Mesendoderm (in vitro differentiated cells): ENCODE data around the gene USPL1.
A peak's percentile ranks its signal among the peaks of the same experiment; 100 is the strongest.

Source experiments
- DNase-seq: peaks from one replicate; pipeline ENCODE4 v3.0.0; 2013
- H2AK5ac ChIP-seq: 2 replicates; pipeline ENCODE4 v1.6.1; 2013; ENCODE audit warnings: low read length, inconsistent platforms
- H2BK120ac ChIP-seq: 2 replicates; pipeline ENCODE4 v1.6.1; 2013; ENCODE audit warnings: low read depth, mild to moderate bottlenecking, low read length, moderate library complexity, mixed read lengths
- H2BK15ac ChIP-seq: replicated peaks from 2 replicates; pipeline ENCODE4 v1.6.1; 2013; ENCODE audit warnings: low read depth, mild to moderate bottlenecking, moderate library complexity
- H2BK5ac ChIP-seq: 2 replicates; pipeline ENCODE4 v1.6.1; 2013; ENCODE audit warnings: low read length, inconsistent platforms
- H3K18ac ChIP-seq: 2 replicates; pipeline ENCODE4 v1.6.1; 2013; ENCODE audit warnings: mild to moderate bottlenecking, low read length, mixed read lengths
- H3K23ac ChIP-seq: one replicate; pipeline ENCODE4 v1.6.1; 2013; ENCODE audit warnings: low read length
- H3K27ac ChIP-seq: 2 replicates; pipeline ENCODE4 v1.5.1; 2013; ENCODE audit warnings: low read depth, mild to moderate bottlenecking, inconsistent platforms, low read length, moderate library complexity
- H3K27me3 ChIP-seq: 2 replicates; pipeline ENCODE4 v1.6.1; 2013; ENCODE audit warnings: low read length, control low read depth, mild to moderate bottlenecking, inconsistent platforms; ENCODE audit not compliant: insufficient read depth, poor library complexity
- H3K36me3 ChIP-seq: 2 replicates; pipeline ENCODE4 v1.6.1; 2013; ENCODE audit warnings: low read length, inconsistent platforms; ENCODE audit not compliant: control insufficient read depth, insufficient read depth
- H3K4ac ChIP-seq: one replicate; pipeline ENCODE4 v1.6.1; 2013; ENCODE audit warnings: low read depth, mild to moderate bottlenecking, low read length, moderate library complexity
- H3K4me1 ChIP-seq: 2 replicates; pipeline ENCODE4 v1.6.1; 2013; ENCODE audit warnings: low read depth, low read length, inconsistent platforms; ENCODE audit not compliant: control insufficient read depth
- H3K4me2 ChIP-seq: 2 replicates; pipeline ENCODE4 v1.6.1; 2013; ENCODE audit warnings: low read length
- H3K4me3 ChIP-seq: 2 replicates; pipeline ENCODE4 v1.5.1; 2013; ENCODE audit warnings: mild to moderate bottlenecking, low read length
- H3K56ac ChIP-seq: one replicate; pipeline ENCODE4 v1.6.1; 2013; ENCODE audit warnings: low read length
- H3K79me1 ChIP-seq: 2 replicates; pipeline ENCODE4 v1.6.1; 2013; ENCODE audit warnings: low read length, inconsistent platforms
- H3K79me2 ChIP-seq: 2 replicates; pipeline ENCODE4 v1.6.1; 2013; ENCODE audit warnings: mild to moderate bottlenecking, low read length; ENCODE audit not compliant: control insufficient read depth, insufficient read depth
- H3K9ac ChIP-seq: 2 replicates; pipeline ENCODE4 v1.6.1; 2013; ENCODE audit warnings: low read length, inconsistent platforms
- H4K5ac ChIP-seq: one replicate; pipeline ENCODE4 v1.6.1; 2013; ENCODE audit warnings: low read length
- H4K8ac ChIP-seq: one replicate; pipeline ENCODE4 v1.6.1; 2013; ENCODE audit warnings: low read depth, mild to moderate bottlenecking, control low read depth, low read length, moderate library complexity
- WGBS: extraction: QIAGEN DNeasy Blood & Tissue Kit; methylation state at CpG from one replicate; pipeline ENCODE4 v1.1.7; 2013; ENCODE audit warnings: low lambda C conversion rate, missing lambda C conversion rate; ENCODE audit not compliant: insufficient coverage; ENCODE audit errors: extremely low coverage; 5-methylcytosine and 5-hydroxymethylcytosine counted together

Gene USPL1

DNA sequence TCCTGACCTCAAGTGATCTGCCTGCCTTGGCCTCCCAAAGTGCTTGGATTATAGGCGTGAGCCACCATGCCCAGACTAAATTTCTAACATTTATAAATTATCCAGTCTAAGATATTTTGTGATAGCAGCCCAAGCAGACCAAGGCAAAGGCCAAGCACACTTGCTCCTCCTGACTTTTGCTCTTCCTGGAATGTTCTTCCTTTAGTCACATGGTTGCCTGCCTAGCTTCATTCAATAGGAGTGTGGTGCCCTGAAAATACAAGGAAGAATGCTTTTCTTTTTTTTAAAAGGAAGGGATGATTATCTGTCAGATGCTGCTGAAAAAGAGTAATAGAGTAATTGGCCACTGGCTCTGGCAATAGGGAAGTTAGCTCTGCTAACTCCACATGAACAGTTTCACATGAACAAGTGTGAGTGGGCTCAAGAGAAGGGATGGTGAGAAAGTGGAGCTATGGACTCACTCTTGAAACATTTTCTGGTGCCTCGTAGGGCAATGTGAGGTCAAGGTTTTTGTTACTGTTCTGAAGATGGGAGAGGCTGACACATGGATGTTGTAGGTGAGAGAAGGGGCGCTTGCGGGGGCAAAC lies 47.1 kb downstream of the USPL1 start:
- Histone ChIP-seq H3K27ac (no peak overlapping the region), H2AK5ac (no peak overlapping the region), H3K4me2 (no peak overlapping the region), H3K18ac (no peak overlapping the region), H3K79me2 (no peaks in the 10 kb centered on the region), H3K9ac (no peak overlapping the region), H2BK15ac (no peak overlapping the region), H3K4me1 (peaks cover 9% of the 10 kb centered on the region), H4K5ac (no peak overlapping the region), H3K27me3 (no peaks in the 10 kb centered on the region), H3K36me3 (no peaks in the 10 kb centered on the region), H2BK5ac (no peak overlapping the region), H3K23ac (no peak overlapping the region), H3K56ac (no peak overlapping the region), H3K4me3 (no peak overlapping the region), H2BK120ac (no peak overlapping the region), H3K4ac (no peak overlapping the region), H3K79me1 (no peaks in the 10 kb centered on the region), H4K8ac (no peak overlapping the region)
- DNase-seq: no peak
- no CpG with 5 or more reads among the region's 4 CpGs for WGBS

DNA sequence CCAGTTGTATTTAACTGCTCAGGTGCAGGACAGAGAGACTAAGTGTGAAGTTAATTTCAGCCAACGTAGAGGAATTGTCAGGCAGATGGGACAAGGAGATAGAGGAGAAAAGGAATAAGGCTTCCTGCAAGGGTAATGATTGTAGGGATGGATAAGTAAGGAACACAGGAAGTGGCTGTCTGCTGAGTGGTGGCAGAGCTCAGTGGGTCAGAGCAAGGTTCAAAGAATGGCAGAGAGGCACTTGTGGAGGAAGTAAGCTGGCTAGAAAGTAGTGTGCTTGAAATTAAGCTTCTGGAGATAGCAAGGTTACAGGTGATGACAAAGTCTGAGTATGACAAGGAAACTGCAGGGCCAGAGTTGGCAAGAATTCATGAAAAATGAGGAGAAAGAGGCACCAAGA lies 47.9 kb downstream of the USPL1 start:
- no peak overlapping the region for H3K4ac ChIP-seq
- DNase-seq: peak; percentile 53
- no peak overlapping the region for H3K9ac ChIP-seq
- no peak overlapping the region for H2BK15ac ChIP-seq
- H3K56ac ChIP-seq: peak overlapping the region; percentile 47
- H3K36me3 ChIP-seq: no peaks in the 10 kb centered on the region
- no peak overlapping the region for H4K5ac ChIP-seq
- no peaks in the 10 kb centered on the region for H3K79me1 ChIP-seq
- H2AK5ac ChIP-seq: no peak overlapping the region
- H3K27ac ChIP-seq: no peak overlapping the region
- no peak overlapping the region for H3K4me3 ChIP-seq
- H3K4me1 ChIP-seq: peaks cover 9% of the 10 kb centered on the region
- H4K8ac ChIP-seq: no peak overlapping the region
- no peak overlapping the region for H2BK5ac ChIP-seq
- H2BK120ac ChIP-seq: no peak overlapping the region
- H3K18ac ChIP-seq: no peak overlapping the region
- no peak overlapping the region for H3K4me2 ChIP-seq
- no CpG with 5 or more reads among the region's 1 CpG for WGBS
- no peaks in the 10 kb centered on the region for H3K27me3 ChIP-seq
- H3K79me2 ChIP-seq: no peaks in the 10 kb centered on the region
- H3K23ac ChIP-seq: no peak overlapping the region

GRCh38 chr13:30666113-30666512 lies 48.4 kb downstream of the USPL1 start:
- Histone ChIP-seq H3K79me2 (no peaks in the 10 kb centered on the region), H4K8ac (no peak overlapping the region), H3K18ac (no peak overlapping the region), H2BK5ac (no peak overlapping the region), H3K56ac (peak overlapping the region; percentile 22), H3K36me3 (no peaks in the 10 kb centered on the region), H4K5ac (no peak overlapping the region), H3K9ac (no peak overlapping the region), H3K4ac (no peak overlapping the region), H2BK120ac (no peak overlapping the region), H2BK15ac (no peak overlapping the region), H3K4me3 (no peak overlapping the region), H3K27ac (no peak overlapping the region), H3K4me1 (peaks cover 9% of the 10 kb centered on the region), H3K79me1 (no peaks in the 10 kb centered on the region), H3K27me3 (no peaks in the 10 kb centered on the region), H3K23ac (no peak overlapping the region), H2AK5ac (no peak overlapping the region), H3K4me2 (no peak overlapping the region)
- no CpG with 5 or more reads among the region's 8 CpGs for WGBS
- peak; percentile 94 for DNase-seq

DNA sequence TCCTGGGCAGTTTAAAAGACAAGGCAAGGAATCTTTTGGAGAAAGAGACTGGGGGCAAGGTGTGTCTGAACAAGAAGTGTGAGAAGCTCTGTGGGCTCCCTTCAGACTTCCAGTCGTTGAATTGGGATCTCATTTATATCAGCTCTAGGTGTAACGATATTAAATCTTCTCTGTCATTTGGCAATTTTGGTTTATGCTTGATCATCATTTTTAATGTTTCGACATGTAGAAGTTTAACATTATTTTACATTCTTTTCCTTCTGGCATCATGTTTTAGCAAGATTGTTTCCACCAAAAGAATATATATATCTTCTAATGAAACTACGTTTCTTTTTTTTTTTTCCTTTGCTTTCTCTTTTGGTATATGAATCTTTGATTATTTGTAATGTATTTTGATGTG lies 49.3 kb downstream of the USPL1 start:
- no peak overlapping the region for H2BK120ac ChIP-seq
- WGBS: no CpG with 5 or more reads among the region's 4 CpGs
- H2AK5ac ChIP-seq: no peak overlapping the region

GRCh38 chr13:30668312-30668711 lies 50.6 kb downstream of the USPL1 start:
- Histone ChIP-seq H4K8ac (no peak overlapping the region), H3K9ac (no peak overlapping the region), H3K79me2 (no peaks in the 10 kb centered on the region), H3K23ac (no peak overlapping the region), H3K4me3 (no peak overlapping the region), H3K4me2 (no peak overlapping the region), H2BK120ac (no peak overlapping the region), H2BK5ac (no peak overlapping the region), H3K27me3 (no peaks in the 10 kb centered on the region), H3K4ac (no peak overlapping the region), H3K4me1 (peaks cover 5% of the 10 kb centered on the region), H3K27ac (no peak overlapping the region), H2AK5ac (no peak overlapping the region), H3K18ac (no peak overlapping the region), H3K56ac (no peak overlapping the region), H2BK15ac (no peak overlapping the region), H3K36me3 (no peaks in the 10 kb centered on the region), H4K5ac (no peak overlapping the region), H3K79me1 (no peaks in the 10 kb centered on the region)
- DNase-seq: no peak
- WGBS: no CpG with 5 or more reads among the region's 4 CpGs

More for the DNA sequence above, 49.3 kb downstream of the USPL1 start:
- H3K36me3 ChIP-seq: no peaks in the 10 kb centered on the region
- H2BK5ac ChIP-seq: no peak overlapping the region
- no peaks in the 10 kb centered on the region for H3K27me3 ChIP-seq
- no peak overlapping the region for H4K5ac ChIP-seq
- H3K4me3 ChIP-seq: no peak overlapping the region
- no peak overlapping the region for H2BK15ac ChIP-seq
- no peak overlapping the region for H3K4ac ChIP-seq
- no peak overlapping the region for H3K27ac ChIP-seq
- no peak overlapping the region for H3K56ac ChIP-seq
- H3K79me2 ChIP-seq: no peaks in the 10 kb centered on the region
- H3K4me1 ChIP-seq: peaks cover 7% of the 10 kb centered on the region
- no peak overlapping the region for H3K4me2 ChIP-seq
- H3K9ac ChIP-seq: no peak overlapping the region
- H3K79me1 ChIP-seq: no peaks in the 10 kb centered on the region
- H3K18ac ChIP-seq: no peak overlapping the region
- H3K23ac ChIP-seq: no peak overlapping the region
- no peak overlapping the region for H4K8ac ChIP-seq
- no peak for DNase-seq

GRCh38 chr13:30671271-30671815 lies 53.6 kb downstream of the USPL1 start:
- no peak overlapping the region for H2BK15ac ChIP-seq
- H3K4me1 ChIP-seq: no peaks in the 10 kb centered on the region
- no peak overlapping the region for H2AK5ac ChIP-seq

More at GRCh38 chr13:30671271-30671815, 53.6 kb downstream of the USPL1 start:
- H3K23ac ChIP-seq: no peak overlapping the region
- H3K9ac ChIP-seq: no peak overlapping the region
- H3K18ac ChIP-seq: no peak overlapping the region
- H3K79me1 ChIP-seq: no peaks in the 10 kb centered on the region
- H4K8ac ChIP-seq: no peak overlapping the region
- no peaks in the 10 kb centered on the region for H3K79me2 ChIP-seq
- no peak overlapping the region for H2BK120ac ChIP-seq
- H2BK5ac ChIP-seq: no peak overlapping the region
- no peak overlapping the region for H4K5ac ChIP-seq
- WGBS: no CpG with 5 or more reads among the region's 6 CpGs
- no peak for DNase-seq
- H3K27ac ChIP-seq: no peak overlapping the region
- H3K27me3 ChIP-seq: no peaks in the 10 kb centered on the region
- H3K56ac ChIP-seq: no peak overlapping the region
- no peak overlapping the region for H3K4me2 ChIP-seq
- no peak overlapping the region for H3K4ac ChIP-seq
- no peaks in the 10 kb centered on the region for H3K36me3 ChIP-seq
- H3K4me3 ChIP-seq: no peak overlapping the region
